HepG2 (cell line): ENCODE results near the gene DDX28. TPM values are rescaled to one million over a fixed set of nuclear protein-coding genes. Genes with fewer than 3 reads are reported as not detected.

Source experiments
- ATAC-seq: fragments of 200-7000 bp; cut with Tn5 transposase; 3 replicates; pipeline ENCODE4 v1.9.1; 2020; ENCODE audit warnings: mild to moderate bottlenecking, moderate library complexity
- BruUV-seq: library from RNA; stranded (reverse); fragments of 400-500 nt; replicated peaks from 2 replicates; lab custom pipeline; 2021; lab: Mats Ljungman, UMichigan
- CTCF ChIA-PET: fragments of 300-600 bp; formaldehyde crosslinking; extraction: SDS; loops from one replicate; lab custom pipeline; 2021; ENCODE audit warnings: low total read pairs, inconsistent platforms, low intra/inter-chr PET ratio; lab: Yijun Ruan, JAX
- POLR2A ChIA-PET: fragments of 350-600 bp; sonication (Branson Sonifier 250); formaldehyde crosslinking; loops from one replicate; lab custom pipeline; 2020; ENCODE audit warnings: antibody characterized with exemption, inconsistent platforms; lab: Yijun Ruan, JAX
- DNase-seq: peaks from one replicate; pipeline ENCODE4 v3.0.0-alpha.2; 2015; ENCODE audit warnings: low spot score
- FAIRE-seq: peaks from 3 replicates; lab custom pipeline; 2011; peaks lifted over from hg19 to GRCh38; lab: Jason Lieb, UNC
- H2AFZ ChIP-seq: one replicate; pipeline ENCODE4 v1.6.1; 2011; ENCODE audit warnings: low read length, inconsistent platforms
- H3K27ac ChIP-seq: fragments of 300-600 bp; 3 replicates; pipeline ENCODE4 v1.8.0; 2011; ENCODE audit warnings: mixed run types, mild to moderate bottlenecking, mixed read lengths, low read length, inconsistent platforms; ENCODE audit not compliant: insufficient read depth; ENCODE audit errors: extremely low read length
- H3K27me3 ChIP-seq, 2 experiments: fragments of 200-600 bp in 1 of 2; 2 replicates in 1 of 2; 3 replicates in 1 of 2; pipeline versions ENCODE4 v1.6.0 to v1.8.0; 2011; ENCODE audit warnings: low read length in 2 of 2, mild to moderate bottlenecking in 2 of 2, moderate library complexity in 2 of 2, inconsistent platforms in 1 of 2; ENCODE audit not compliant: insufficient read depth in 2 of 2, control insufficient read depth in 1 of 2
- H3K36me3 ChIP-seq, 2 experiments: fragments of 200-600 bp in 1 of 2; replicated peaks in 1 of 2; 2 replicates in 1 of 2; 3 replicates in 1 of 2; pipeline versions ENCODE4 v1.5.1 to v1.8.0; 2011; ENCODE audit warnings: low read length in 2 of 2, inconsistent platforms in 1 of 2; ENCODE audit not compliant: insufficient read depth in 2 of 2, control insufficient read depth in 1 of 2
- H3K4me1 ChIP-seq: 2 replicates; pipeline ENCODE4 v1.5.1; 2012; ENCODE audit warnings: low read length, inconsistent platforms; ENCODE audit not compliant: insufficient read depth
- H3K4me2 ChIP-seq: 2 replicates; pipeline ENCODE4 v1.6.0; 2011; ENCODE audit warnings: low read depth, low read length, inconsistent platforms
- H3K4me3 ChIP-seq, 3 experiments: fragments of 200-600 bp in 1 of 3; sonication (generic), shearing (Covaris generic) in 1 of 3; replicated peaks in 1 of 3; 2 replicates each; pipeline ENCODE4 v1.5.1; 2011 to 2016; ENCODE audit warnings: low read length in 3 of 3, inconsistent platforms in 2 of 3, low read depth in 2 of 3, mild to moderate bottlenecking in 2 of 3, control low read depth in 1 of 3, mixed read lengths in 1 of 3; ENCODE audit not compliant: insufficient read depth in 1 of 3
- H3K79me2 ChIP-seq: one replicate; pipeline ENCODE4 v1.6.1; 2011; ENCODE audit warnings: low read length, inconsistent platforms; ENCODE audit not compliant: insufficient read depth
- H3K9ac ChIP-seq: 2 replicates; pipeline ENCODE4 v1.6.0; 2011; ENCODE audit warnings: mild to moderate bottlenecking, low read depth, low read length, inconsistent platforms; ENCODE audit not compliant: insufficient read depth
- H3K9me3 ChIP-seq: 2 replicates; pipeline ENCODE4 v1.5.1; 2012; ENCODE audit warnings: mild to moderate bottlenecking, low read length
- H4K20me1 ChIP-seq: 2 replicates; pipeline ENCODE4 v1.6.0; 2011; ENCODE audit warnings: inconsistent platforms, mild to moderate bottlenecking, low read length, moderate library complexity; ENCODE audit not compliant: insufficient read depth
- ARID5B ChIP-seq: IDR thresholded peaks from 2 replicates; pipeline ENCODE4 v1.4.0; 2020; ENCODE audit warnings: mild to moderate bottlenecking, missing genetic modification reagents
- HNF1A ChIP-seq, 2 experiments: sonication (generic) in 1 of 2; formaldehyde crosslinking in 1 of 2; IDR thresholded peaks; 2 replicates each; pipeline versions ENCODE4 v1.4.0 to v1.6.1; 2016 to 2020; ENCODE audit warnings: borderline replicate concordance in 1 of 2, low read depth in 1 of 2, mild to moderate bottlenecking in 1 of 2, missing genetic modification reagents in 1 of 2
- KDM4B ChIP-seq: sonication (generic); formaldehyde crosslinking; IDR thresholded peaks from 2 replicates; pipeline ENCODE4 v1.4.0; 2020; ENCODE audit warnings: missing genetic modification reagents
- KLF11 ChIP-seq: IDR thresholded peaks from 2 replicates; pipeline ENCODE4 v1.6.1; 2016; ENCODE audit warnings: missing compliant biosample characterization
- PATZ1 ChIP-seq: sonication (generic); formaldehyde crosslinking; IDR thresholded peaks from 2 replicates; pipeline ENCODE4 v1.4.0; 2020; ENCODE audit warnings: missing genetic modification reagents
- POGK ChIP-seq: sonication (generic); formaldehyde crosslinking; conservative IDR thresholded peaks from 2 replicates; pipeline ENCODE4 v1.8.0; 2022; ENCODE audit warnings: mild to moderate bottlenecking, moderate library complexity, missing genetic modification reagents
- REXO4 ChIP-seq: sonication (generic); formaldehyde crosslinking; IDR thresholded peaks from 2 replicates; pipeline ENCODE4 v1.8.0; 2022; ENCODE audit warnings: missing genetic modification reagents, mild to moderate bottlenecking, borderline replicate concordance
- ZNF552 ChIP-seq: sonication (generic); formaldehyde crosslinking; IDR thresholded peaks from 2 replicates; pipeline ENCODE4 v1.9.0; 2022; ENCODE audit warnings: missing genetic modification reagents, mild to moderate bottlenecking, borderline replicate concordance
- ZNF773 ChIP-seq: sonication (generic); formaldehyde crosslinking; IDR thresholded peaks from 2 replicates; pipeline ENCODE4 v1.4.0; 2020; ENCODE audit warnings: missing genetic modification reagents, borderline replicate concordance
- ZNF891 ChIP-seq: sonication (generic); formaldehyde crosslinking; IDR thresholded peaks from 2 replicates; pipeline ENCODE4 v1.5.0; 2020; ENCODE audit warnings: mild to moderate bottlenecking, missing genetic modification reagents
- WGBS: methylation state at CpG from one replicate; pipeline ENCODE4 v1.1.6; 2017; ENCODE audit warnings: low lambda C conversion rate; 5-methylcytosine and 5-hydroxymethylcytosine counted together
- in situ Hi-C: cut with HindIII; loops from 2 replicates; pipeline ENCODE4 v1.10.0; 2017; ENCODE audit warnings: low pct_unique_long_range_greater_than_20kb; ENCODE audit not compliant: extremely low pct_ligation_motif_present
- intact Hi-C: fragments of 100-400 bp; cut with micrococcal nuclease; formaldehyde crosslinking; loops from one replicate; pipeline ENCODE4 v1.10.0; 2022; ENCODE audit not compliant: unreplicated experiment
- polyA plus RNA-seq, 8 experiments: library from polyadenylated mRNA; depleted of rRNA in 3 of 8; stranded (reverse) in 7 of 8; unstranded in 1 of 8; fragments of >200 nt; fragmentation: Illumina TruSeq in 4 of 8; extraction: Trizol in 4 of 8; gene quantifications; 2 replicates each; pipeline versions ENCODE4 v1.2.1 to v1.2.3, GENCODE V29; 2011 to 2016; ENCODE audit warnings: low read depth in 4 of 8, missing spikeins in 1 of 8, mixed read lengths in 1 of 8; ENCODE audit not compliant: insufficient read depth in 1 of 8
- total RNA-seq, 5 experiments: library from RNA; depleted of rRNA; stranded (reverse); fragments of >200 nt; fragmentation: Illumina TruSeq; extraction: Trizol; gene quantifications; 2 replicates each; pipeline ENCODE4 v1.2.3, GENCODE V29; 2016; ENCODE audit warnings: low read depth in 1 of 5

The DDX28 gene
- total and polyA plus RNA-seq, 2 of the 13 experiments (the other 11 are each of a cell fraction or from before 2014, with no cell fraction given): 14.1 to 16.4 TPM

- POLR2A ChIA-PET: no interaction called here
- intact Hi-C loops: no loop called here
- no peak for TF ChIP-seq HNF1A (IDR thresholded peaks at IDR 0.05; ENCODE audit: low read depth)
- TF ChIP-seq HNF1A (CRISPR knock-in tag; IDR thresholded peaks at IDR 0.05; ENCODE audit: borderline replicate concordance): no peak
- TF ChIP-seq ARID5B: no peak
- no peak for TF ChIP-seq ZNF891 (CRISPR knock-in tag)
- no peak for TF ChIP-seq ZNF552 (CRISPR knock-in tag)
- TF ChIP-seq ZNF773 (CRISPR knock-in tag): no peak
- TF ChIP-seq REXO4 (CRISPR knock-in tag): no peak
- TF ChIP-seq KLF11 (CRISPR knock-in tag): no peak
- no peak for TF ChIP-seq POGK (CRISPR knock-in tag)
- no peak for TF ChIP-seq KDM4B
- no peak for TF ChIP-seq PATZ1 (CRISPR knock-in tag)
Measured at GRCh38 chr16:68035227-68035626, 12.2 kb upstream of the DDX28 start.

More at GRCh38 chr16:68035227-68035626, 12.2 kb upstream of the DDX28 start:
- H3K4me2 ChIP-seq: no peak overlapping the region
- no peaks in the 10 kb centered on the region for H3K9me3 ChIP-seq
- no peak for ATAC-seq
- no TSS peak for BruUV-seq
- peaks cover 2 to 8% of the 10 kb centered on the region in 2 experiments; a peak in 2 of 5 replicates for H3K36me3 ChIP-seq
- FAIRE-seq: no peak
- in situ Hi-C loops: no loop called here
- peaks cover 2% of the 10 kb centered on the region; the same call in 1 of the 2 replicates for H3K4me1 ChIP-seq
- H3K4me3 ChIP-seq: no peak overlapping the region
- H3K79me2 ChIP-seq: no peaks in the 10 kb centered on the region
- no peaks in the 10 kb centered on the region for H3K27me3 ChIP-seq
- H3K9ac ChIP-seq: no peak overlapping the region
- no peaks in the 10 kb centered on the region for H4K20me1 ChIP-seq
- DNase-seq: no peak
- no peak overlapping the region for H2AFZ ChIP-seq
- H3K27ac ChIP-seq: no peak overlapping the region
- 98% methylated on average over 2 of the region's 2 CpGs for WGBS
- CTCF ChIA-PET: no interaction called here
